HG02678 (cell line): ENCODE measurements around the gene RAB36.

Experiments
- ATAC-seq: cut with Tn5 transposase; IDR thresholded peaks from one replicate; pipeline ENCODE4 v1.9.1; 2021; ENCODE audit warnings: mild to moderate bottlenecking, moderate library complexity; ENCODE audit not compliant: unreplicated experiment

Gene RAB36

GRCh38 chr22:23203452-23204124, 58.3 kb downstream of the RAB36 start:
- no peak for ATAC-seq

- no peak for ATAC-seq
Measured at GRCh38 chr22:23204125-23204488, 58.8 kb downstream of the RAB36 start.

GRCh38 chr22:23204541-23205157, 59.4 kb downstream of the RAB36 start:
- no peak for ATAC-seq

- ATAC-seq = no peak
Measured at GRCh38 chr22:23205339-23206049, 60.2 kb downstream of the RAB36 start.

GRCh38 chr22:23206915-23207314, 61.6 kb downstream of the RAB36 start:
- ATAC-seq = no peak

GRCh38 chr22:23207729-23208393, 62.6 kb downstream of the RAB36 start:
- ATAC-seq = no peak

GRCh38 chr22:23210428-23211170, 65.3 kb downstream of the RAB36 start:
- ATAC-seq = no peak

GRCh38 chr22:23211622-23212021, 66.3 kb downstream of the RAB36 start:
- ATAC-seq = no peak

- ATAC-seq = no peak
Measured at GRCh38 chr22:23212061-23213021, 67.1 kb downstream of the RAB36 start.

- no peak for ATAC-seq
Measured at GRCh38 chr22:23213022-23213555, 67.8 kb downstream of the RAB36 start.

- ATAC-seq = no peak
Measured at GRCh38 chr22:23213581-23214334, 68.5 kb downstream of the RAB36 start.
